ENCODE measurements around the gene WHRN.

The WHRN gene

DNA sequence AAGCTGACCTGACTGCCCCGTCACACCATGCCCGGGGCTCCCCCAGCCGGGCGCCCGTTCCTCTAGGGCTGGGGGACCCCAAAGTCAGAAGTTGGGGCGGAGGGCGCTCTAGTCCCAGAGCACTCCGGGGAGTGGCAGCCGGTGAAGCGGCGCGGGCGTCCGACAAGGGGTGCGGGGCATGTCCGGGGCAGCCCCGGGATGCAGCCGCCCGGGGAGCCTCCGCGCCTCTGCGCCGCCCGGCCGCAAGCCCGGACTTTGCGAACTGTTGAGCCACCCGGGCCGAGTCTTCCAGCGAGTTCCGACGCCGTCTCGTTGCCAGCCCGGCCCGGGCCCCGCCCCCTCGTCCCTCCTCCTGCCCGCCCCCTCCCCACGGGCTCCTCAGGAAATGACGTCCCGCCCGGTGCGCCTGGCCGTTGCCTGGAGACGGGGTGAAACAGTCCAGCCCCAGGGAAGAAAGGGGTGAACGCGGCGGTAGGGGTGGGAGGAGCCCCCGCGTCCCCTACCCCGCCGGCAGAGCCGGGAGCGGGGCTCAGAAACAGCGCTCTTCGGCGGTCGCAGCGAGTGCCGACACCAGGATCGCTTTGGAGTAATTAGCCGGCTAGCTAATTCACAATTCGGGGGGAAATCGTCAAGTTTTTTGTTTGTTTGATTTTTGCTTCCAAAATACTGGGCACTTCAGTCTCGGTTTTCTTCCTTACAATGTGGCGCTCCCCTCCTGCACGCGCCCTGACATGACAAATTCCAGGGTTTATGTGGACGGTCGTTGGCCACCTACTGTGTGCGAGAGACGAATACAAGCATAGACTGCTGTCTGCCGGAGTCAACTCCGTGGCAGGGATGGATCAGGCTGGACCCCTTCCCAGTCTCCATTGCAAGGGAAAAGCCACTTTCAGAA lies at the start of gene WHRN:
TSS of gene WHRN (minus strand) at position 287 of the 895 bp plus-strand sequence. CDS start 672 bp downstream, outside the sequence.
- DNase-seq = peak; percentile 94

DNA sequence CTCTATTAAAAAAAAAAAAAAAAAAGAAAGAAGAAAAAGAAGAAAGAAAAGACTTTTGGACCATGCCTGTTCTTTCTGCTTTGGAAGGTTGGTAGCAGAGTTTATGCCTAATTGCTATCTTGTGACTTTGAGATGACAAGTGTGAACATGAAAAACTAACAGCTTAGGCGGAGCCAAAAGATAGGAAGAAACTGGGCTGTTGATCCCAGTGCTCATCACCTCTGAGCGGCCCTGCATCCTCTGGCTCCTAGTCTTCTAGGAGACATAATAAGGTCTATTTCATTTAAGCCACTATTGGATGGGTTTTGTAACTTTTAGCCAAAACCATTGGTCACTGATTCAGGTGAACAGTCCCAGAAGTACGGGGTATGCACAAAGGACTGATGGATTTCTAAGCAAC lies 47.9 kb upstream of the WHRN start:
- no peak for DNase-seq

DNA sequence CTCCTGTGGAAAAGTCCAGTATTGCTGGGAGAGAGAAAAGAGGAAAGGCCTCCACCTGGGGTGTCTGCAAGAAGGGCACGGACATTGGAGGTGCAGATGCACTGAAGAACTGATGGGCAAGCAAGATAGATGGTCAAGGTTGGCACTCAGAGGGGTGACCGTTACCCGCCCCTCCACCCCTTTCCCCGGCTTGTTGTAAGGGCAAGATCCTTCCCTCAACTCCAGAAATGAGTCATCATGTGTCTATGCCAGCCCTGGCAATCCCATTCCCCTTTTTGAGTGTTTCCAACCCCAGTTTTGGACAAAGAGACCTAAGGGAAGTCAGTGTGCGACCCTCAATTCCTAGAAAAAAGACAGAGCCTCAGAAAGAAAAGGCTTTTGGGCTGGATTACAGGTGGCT lies 47.4 kb upstream of the WHRN start:
- DNase-seq = no peak

DNA sequence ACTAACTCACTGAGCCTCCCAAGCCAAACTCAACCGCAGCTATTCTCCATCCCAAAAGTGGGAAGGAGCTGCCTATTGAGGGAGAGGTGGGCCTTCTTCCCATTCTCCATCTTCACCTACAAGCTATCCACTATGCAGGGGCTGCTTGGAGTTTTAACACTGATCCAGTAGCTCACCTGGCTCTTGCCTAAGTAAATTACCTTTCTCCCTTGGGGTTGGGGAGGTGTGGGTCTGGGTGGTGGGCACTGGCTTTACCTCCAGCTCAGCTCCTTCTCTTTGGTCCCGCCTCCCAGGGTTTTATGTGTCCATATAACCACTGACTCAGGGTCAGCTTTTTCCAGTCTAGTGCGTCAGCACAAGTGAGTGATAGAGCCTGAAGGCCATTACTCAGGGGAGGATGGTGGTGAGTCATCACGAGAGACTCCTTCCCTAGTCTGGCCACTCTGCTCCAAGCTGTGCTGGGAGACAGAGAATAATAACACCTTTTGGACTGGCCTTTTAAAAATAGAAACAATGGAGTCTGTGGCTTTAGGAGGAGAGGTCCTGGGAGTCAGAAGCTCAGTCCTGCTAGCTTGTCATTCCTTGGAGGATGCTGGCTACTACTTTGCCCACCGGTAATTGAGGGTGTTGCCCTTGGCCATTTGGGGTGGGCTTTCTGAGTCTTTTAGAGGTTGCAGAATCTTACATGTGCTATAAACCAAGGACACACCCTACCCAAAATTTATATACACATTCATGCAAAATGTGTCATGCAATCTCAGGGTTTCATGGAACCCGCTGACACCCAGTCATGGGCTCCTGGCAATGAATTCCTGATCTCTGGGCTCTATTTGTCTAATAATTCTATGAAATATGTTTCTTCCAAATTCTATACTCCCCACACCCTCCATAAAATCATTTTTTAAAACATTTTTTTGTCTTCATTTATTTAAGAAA lies 46.7 kb upstream of the WHRN start:
- peak; percentile 47 for DNase-seq

DNA sequence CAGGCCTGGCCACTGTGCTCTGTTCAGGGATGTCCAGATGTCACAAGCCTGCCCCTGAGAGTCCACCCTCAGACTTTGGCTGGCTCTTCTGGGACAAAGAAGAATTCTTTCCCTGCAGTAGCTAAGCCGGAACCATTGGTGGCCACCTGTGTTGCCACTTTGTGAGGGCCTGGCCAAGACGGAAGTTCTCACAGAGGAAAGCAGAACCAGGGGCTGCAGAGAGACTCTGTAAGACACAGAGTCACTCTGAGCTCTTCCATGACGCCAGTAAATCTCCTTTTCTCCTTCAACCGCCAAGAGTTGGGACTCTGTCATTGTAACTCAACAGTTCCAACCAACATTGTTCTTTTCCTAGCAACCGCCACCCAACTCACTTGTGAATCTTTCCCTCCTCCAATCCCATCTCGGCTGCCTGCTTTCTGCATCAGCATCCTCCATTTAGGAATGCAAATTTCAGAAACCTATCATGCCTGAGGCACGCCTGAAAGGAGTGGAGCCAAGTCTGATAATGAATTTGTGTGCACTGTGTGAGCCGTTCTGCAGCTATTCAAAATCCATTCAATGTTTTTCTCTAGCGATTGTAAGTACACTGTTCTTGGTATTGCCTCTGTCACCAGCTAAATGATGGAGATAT lies 44.5 kb upstream of the WHRN start:
- no peak for DNase-seq

DNA sequence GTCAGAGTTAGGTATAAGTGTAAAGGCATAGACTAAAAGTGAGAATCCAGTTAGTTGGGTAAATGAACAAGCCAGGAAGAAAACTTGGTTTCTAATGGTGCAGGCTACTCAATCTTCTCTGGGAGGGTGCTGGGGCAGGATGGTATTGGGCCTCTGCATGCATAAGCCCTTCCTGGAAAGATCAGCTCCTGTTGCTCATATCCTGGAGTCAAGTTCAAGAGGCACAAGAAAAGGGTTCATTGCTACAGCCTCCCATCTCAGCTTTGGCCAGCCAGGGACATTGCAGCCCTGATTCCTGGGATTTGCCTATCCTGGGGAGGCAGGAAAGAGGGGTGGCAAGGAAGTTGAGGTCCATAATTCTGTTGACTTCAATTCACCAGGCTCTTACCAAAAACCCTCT lies 41.6 kb upstream of the WHRN start:
- DNase-seq = no peak

DNA sequence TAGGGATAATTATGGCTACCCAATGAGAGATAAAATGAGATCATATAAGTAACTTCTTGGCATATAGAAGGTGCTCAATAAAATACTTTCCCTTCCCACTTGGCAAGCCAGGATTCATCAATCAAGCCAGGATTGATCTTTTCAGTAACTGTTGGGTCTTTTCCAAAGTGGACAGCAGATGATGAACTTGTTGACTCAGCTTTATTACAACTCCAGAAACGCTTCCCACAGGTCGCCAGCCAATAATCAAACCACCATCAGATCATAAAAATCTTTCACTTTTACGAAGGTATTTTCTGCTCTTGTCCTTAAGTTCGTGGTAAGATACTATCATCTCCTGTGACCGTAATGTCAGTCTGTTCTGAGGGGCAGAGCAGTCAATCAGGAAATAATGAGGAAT lies 39.8 kb upstream of the WHRN start:
- no peak for DNase-seq

DNA sequence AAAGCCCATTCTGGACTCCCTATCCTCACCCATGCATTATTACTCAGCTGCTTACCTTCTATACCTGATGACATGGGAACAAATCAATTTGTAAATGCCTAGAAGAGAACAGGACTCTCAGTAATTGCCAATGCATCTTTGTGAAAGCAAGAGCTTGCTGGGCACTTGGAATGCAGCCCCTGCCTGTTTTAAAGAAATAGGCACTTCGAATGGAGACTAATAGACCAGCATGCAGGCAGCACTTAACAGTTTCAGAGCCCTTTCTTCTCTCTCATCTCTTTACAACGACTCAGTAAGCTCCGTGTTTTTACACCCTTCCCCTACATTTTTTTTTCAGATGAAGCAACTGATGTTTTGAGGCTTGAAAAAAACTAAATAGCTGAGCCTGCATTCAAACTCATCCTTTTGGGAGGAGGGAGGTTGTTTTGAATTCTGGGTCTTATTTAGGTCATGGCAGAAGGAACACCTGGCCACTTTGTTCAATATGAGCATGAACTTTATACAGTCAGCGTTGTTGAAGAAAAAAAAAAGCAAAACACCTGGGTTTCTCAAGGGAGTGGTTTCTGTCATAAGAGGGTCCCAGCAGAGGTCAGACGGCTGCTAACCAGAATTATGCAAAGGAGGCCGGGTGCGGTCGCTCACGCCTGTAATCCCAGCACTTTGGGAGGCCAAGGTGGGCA lies 34.6 kb upstream of the WHRN start:
- peak; percentile 87 for DNase-seq

DNA sequence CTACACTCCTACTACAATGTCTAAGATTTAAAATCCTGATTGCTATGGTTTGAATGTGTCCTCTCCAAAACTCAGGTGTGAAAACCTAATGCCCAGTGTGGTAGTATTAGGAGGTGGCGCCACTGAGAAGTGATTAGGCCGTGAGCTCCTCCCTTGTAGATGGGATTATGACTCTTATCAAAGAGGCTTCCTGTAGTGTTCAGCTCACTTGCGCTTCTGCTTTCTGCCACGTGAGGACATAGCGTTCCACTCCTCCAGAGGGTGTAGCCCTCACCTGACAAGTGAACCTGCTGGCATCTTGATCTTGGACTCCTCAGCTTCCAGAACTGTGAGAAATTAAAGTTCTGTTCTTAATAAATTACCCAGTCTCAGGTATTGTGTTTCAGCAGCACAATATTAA lies 33.0 kb upstream of the WHRN start:
- DNase-seq = peak; percentile 67

DNA sequence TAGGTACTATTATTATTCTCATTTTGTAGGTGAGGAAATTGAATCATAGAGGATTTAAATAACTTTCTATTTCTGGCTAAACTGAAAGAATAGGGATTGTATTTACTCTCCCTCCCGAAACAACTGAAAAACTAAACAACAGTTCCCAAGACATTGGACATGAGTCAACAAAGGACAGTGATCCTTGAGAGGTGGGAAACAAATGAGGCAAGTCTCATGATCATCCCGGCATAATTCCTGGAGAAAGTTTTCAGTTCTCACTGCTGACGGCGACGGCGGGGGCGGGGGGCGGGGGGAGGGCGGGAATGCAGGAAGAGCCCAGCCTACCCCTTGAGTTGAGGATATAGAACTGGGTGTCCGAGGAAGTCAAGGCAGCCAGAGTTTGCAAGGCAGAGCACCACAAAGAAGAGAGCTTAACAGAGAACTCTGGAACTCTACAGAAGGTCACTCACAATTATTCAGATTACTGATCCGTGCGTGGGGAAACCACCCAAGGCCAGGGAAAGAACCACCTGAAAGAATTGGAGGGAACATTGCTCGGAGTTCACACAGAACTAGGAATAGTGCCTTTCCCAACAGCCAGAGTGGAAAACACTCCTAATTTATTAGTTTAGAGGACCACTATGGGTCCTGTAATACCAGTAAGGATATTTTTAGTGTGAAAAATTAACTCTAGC lies 27.4 kb upstream of the WHRN start:
- no peak for DNase-seq

DNA sequence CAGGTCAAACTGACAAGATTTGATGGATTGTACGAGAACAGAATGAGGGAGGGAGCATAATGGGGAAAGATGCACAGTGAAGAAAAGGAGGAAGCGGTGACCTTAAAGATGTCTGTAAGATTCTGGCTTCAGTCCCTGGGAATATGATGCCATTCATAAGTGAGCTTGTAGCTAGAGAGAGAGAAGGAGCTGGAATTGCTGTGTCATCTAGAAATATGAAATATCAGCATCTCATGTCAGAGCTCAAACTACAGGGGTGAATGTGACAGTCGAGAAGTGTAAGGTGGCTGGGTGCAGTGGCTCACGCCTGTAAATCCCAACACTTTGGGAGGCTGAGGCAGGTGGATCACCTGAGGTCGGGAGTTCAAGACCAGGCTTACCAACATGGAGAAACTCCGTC lies 24.0 kb upstream of the WHRN start:
- no peak for DNase-seq

DNA sequence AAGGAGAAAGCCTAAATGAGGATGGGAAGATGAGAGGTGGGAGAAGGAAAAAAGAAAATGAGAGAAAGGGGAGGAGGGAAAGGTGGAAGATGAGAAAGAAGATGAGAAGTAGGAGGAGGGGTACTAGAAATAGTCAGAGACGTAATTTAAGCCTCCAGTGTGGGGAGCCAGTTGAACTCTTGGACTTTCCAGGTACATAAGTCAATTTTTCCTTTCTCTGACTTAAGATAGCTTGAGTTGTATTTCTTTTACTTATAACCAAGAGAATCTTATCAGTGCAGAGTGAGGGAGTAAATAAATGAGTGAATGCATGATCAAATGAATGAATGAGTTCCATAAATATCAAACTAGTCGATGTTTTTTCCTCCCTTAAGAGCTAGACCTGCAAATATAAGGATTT lies 21.5 kb upstream of the WHRN start:
- DNase-seq = no peak

DNA sequence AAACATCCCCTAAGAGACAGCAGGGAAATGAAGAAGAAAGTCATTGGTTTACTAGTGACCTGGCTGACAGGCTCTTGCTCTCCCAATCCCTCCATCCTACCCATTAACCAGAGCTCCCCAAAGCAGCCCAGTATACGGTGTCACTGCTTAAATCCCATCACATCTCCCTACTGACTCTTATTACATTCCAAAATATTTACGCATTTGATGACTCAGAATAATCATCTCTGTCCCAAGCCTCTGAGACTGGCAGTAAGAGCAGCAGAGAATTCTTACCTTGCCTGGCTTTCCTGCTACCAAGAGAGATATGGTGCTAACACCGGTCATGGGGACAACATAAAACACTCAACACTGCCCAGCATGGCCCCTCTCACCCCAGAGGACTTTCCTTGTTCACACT lies 20.2 kb upstream of the WHRN start:
- no peak for DNase-seq

DNA sequence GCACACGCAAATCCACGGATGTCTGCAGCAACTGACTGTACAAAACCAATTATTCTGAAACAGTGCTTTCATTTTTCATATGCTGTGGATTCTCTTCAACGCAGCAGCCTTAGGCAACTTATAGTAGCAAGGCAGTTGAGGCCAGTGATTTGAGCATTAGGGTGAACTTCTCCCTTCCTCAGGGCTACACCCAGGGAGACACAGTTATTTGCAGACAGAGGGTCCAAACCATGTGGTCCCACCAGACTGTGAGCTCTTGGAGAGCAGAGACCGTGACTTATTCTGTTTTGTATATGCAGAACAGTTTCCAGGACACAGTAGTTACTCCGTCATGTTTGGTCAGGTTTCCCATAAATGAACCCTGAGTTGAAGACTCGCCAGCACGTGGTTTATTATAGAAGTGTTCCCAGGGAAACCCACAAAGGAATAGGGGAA lies 19.0 kb upstream of the WHRN start:
- DNase-seq = no peak

DNA sequence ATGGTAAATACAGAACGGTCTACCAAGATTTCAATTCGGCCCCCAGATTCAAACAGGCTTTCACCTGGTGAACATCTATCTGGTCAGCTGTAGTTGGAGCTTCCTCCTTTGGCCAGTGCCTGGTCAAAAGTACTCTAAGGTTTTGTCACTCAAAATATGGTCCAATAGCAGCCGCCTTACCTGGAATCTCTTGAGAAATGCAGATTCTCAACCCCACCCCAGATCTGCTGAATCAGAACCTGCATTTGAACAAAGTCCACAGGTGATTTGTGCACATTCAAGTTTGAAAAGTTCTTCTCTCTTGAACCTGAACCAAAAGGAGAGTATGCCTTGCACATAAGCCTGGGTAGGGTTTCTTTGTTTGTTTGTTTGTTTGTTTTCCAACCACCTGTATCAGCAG lies 17.6 kb upstream of the WHRN start:
- DNase-seq = no peak

DNA sequence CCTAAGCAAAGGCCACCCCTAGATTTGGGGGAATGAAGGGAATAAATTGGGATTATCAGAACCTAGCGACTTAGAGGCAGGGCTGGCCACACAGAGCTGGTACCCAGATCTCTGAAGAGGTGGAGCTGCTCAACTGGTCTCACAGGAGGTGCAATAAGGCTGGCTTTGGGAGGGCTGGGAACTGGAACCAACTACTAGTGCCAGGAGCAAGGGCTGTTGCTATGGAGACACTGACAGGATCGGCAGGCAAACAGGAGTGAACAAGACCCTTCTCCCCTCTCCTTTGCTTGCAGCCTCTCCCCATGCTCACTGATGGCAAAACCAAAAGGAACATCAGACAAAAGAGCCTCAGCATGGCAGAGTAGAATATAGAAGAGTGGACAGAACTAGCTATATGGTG lies 17.0 kb upstream of the WHRN start:
- DNase-seq = no peak

DNA sequence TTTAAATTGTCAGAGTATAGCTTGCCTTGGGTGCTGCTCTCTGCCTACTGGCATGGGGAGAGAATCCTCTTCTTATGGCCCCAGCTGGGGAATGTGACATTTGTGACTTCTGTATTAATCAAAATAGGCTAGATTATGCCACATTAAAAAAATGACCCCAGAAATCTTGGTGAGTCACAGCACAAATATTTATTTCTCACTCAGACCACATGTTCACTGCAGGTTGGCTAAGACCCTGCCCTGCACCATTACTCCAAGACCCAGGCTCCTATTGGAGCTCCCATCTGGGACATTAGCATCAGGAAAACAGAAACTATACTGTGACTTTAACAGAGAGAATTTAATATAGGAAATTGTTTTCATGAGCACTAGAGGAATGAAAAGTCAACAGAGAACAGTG lies 16.6 kb upstream of the WHRN start:
- no peak for DNase-seq

DNA sequence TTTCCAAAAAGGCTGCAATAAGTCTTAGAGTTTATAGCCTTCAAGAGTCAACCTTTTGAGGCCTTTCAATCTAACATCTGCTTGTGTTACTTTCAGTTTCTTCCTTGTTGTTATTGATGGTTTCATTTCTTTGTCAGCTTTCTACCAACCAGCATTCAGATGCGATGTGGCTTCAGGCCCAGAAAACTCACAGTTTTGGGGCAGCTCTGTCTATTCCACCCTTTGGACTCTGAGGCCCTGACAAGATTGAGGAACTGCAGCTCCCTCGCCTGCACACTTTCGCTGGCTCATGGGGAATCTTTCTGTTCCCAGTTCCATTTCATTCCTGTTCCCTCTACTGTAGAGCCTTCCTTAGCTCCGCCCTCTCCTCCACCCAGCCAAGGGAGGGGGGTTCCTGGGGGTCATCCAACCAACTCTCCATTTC lies 13.3 kb upstream of the WHRN start:
- DNase-seq = peak; percentile 74

DNA sequence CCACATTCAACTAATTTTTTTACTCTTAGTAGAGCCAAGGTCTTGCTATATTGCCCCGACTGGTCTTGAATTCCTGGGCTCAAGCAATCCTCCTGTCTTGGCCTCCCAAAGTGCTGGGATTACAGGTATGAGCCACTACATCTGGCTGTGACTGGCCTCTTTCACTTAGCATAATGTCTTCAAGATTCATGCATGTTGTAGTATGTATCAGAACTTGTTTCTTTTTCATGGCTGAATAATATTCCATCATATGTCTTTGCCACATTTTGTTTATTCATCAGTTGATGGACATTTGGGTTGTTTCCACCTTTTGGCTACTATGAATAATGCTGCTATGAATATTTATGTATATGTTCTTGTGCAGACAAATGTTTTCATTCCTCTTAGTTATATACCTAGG lies 12.8 kb upstream of the WHRN start:
- DNase-seq = no peak

DNA sequence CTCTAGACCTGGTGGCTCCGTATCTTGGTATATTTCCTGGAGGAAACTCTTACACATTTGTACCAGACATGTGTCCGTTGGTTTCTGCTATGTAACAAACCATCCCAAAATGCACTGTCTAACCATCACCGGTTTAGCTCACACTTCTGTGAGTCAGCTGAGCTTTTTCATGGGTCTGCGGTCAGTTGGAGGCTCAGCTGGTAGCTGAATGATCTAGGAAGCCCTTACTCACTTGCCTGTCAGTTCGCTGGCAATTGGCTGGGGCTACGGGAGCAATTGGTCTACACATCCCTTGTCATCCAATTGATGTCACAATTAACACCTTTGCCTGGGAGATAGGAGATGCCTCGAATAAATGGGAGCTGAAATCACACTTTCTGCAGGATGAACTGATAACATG lies 11.6 kb upstream of the WHRN start:
- no peak for DNase-seq

DNA sequence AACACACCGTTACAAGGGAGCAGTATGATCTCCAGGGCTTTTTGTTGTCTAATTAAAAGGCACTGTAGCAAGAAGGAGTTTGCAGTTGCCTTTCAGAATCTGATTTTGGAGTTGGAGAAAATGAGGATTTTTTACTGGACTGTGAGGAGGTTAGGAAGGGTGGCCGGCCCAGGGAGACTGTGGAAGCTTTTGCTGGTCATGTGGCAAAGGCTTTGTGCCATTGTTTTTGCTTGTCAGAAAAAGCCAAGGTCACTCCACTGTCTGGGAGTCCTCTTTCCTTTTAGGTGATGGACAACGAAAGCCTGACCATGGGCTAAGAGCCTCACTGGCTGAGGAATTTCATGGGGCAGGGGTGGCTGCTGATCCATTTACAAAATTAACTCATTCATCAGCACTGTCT lies 10.3 kb upstream of the WHRN start:
- DNase-seq = no peak

DNA sequence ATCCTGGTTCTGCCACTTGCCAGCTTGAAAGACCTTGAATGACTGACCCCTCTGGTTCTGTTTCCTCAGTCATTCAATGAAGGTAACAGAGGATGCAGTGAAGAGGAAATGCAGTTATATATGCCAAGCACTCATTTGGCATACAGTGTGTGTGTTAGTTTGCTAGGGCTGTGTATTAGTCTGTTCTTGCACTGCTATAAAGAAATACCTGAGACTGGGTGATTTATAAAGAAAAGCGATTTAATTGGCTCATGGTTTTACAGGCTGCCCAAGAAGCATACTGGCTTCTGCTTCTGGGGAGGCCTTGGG lies 8.6 kb upstream of the WHRN start:
- no peak for DNase-seq
